Astrocyte of the cerebellum (primary cell): Measurements from ENCODE around the gene IL18.
"Not testable (repeated sequence)": the region's sequence is repeated elsewhere in the genome, so short reads cannot be mapped to it uniquely, and the experiment has no call there.

Experiments used
- DNase-seq: peaks from one replicate; pipeline ENCODE4 v3.0.0-alpha.2; 2011; ENCODE audit warnings: low read depth
- H3K4me3 ChIP-seq: 2 replicates; pipeline ENCODE4 v1.5.1; 2011; ENCODE audit warnings: mild to moderate bottlenecking, low read depth, low read length, moderate library complexity
- in situ Hi-C: cut with HindIII; loops from 2 replicates; pipeline ENCODE4 v1.10.0; 2017; ENCODE audit warnings: low sequenced_read_pairs
- TF ChIP-seq, protein P1 (sequence below): IDR thresholded peaks from 2 replicates; pipeline ENCODE4 v1.5.1; 2012; ENCODE audit warnings: low read length, low read depth, moderate library complexity, mild to moderate bottlenecking; ENCODE audit errors: missing control alignments

IL18 gene

DNA sequence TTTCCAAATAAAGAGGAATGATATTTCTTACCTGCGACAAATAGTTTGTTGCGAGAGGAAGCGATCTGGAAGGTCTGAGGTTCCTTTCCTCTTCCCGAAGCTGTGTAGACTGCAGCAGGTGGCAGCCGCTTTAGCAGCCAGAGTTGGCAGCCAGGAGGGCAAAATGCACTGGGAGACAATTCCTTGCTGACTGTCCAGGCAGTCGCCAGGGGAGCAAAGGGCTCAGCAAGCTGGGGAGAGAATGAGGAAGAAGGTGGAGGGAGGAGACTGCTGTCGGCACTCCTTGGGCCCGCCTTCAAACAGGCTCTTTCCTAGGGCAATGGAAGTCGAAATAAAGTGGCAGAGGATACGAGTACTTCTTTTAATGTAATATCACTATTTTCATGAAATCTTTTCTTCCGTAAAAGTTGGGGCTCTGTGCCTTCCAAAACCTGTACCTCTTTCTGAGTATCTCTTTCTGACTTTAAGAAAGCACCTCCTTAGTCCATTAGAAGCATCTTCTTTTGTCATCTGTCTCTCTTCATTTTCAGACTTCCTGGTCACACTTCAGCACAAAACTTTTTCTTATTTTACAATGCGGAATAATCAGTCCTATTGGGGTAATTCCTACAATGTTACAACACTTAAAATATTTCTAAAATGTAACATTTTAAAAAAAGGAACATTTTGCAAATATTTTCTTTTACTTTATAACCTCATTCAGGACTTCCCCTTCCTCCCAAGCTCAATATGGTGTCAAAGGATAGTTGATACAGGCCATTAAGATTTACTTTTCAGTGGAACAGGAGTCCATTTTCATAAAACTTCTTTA is at the start of gene IL18:
Gene IL18 (minus strand): TSS at position 220 of the 811 bp plus-strand sequence. CDS start 9,041 bp downstream, outside the sequence.
- no peak for DNase-seq
- TF ChIP-seq, protein P1, sequence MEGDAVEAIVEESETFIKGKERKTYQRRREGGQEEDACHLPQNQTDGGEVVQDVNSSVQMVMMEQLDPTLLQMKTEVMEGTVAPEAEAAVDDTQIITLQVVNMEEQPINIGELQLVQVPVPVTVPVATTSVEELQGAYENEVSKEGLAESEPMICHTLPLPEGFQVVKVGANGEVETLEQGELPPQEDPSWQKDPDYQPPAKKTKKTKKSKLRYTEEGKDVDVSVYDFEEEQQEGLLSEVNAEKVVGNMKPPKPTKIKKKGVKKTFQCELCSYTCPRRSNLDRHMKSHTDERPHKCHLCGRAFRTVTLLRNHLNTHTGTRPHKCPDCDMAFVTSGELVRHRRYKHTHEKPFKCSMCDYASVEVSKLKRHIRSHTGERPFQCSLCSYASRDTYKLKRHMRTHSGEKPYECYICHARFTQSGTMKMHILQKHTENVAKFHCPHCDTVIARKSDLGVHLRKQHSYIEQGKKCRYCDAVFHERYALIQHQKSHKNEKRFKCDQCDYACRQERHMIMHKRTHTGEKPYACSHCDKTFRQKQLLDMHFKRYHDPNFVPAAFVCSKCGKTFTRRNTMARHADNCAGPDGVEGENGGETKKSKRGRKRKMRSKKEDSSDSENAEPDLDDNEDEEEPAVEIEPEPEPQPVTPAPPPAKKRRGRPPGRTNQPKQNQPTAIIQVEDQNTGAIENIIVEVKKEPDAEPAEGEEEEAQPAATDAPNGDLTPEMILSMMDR: no peak
- H3K4me3 ChIP-seq: no peak within 1 kb of the TSS
- in situ Hi-C loops: no loop called here

DNA sequence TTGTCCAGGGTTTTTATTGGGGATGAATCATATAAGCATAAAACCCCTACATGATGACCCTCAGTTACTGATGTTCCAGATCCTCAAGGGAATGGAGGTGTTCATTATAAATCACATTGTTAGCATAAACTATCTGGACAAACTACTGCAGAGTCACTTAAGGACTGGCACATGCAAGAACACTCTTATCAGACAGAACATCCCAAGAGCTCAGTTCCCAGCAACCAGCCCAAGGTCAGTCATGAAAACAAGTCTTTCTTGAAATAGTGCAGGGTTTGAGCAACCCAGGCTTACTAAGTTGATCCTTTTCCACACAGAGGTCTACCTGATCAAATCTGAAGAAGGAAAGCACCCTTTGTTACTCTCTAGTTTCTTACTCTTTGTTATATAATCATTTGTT is 48.8 kb upstream of the IL18 start:
- in situ Hi-C loops: no loop called here

DNA sequence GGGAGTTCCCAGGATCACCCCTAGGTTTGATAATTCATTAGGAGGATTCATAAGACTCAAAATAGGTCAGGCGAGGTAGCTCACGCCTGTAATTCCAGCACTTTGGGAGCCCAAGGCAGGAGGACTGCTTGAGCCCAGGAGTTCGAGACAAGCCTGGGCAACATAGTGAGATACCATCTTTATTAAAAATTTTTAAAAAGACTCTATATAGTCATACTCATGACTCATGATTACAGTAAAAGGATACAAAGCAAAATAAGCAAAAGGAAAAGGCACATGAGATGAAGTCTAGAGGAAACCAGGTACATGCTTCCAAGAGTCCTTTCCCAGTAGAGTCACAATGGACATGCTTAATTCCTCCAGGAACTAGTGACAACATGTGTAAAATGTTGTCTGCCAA is 48.4 kb upstream of the IL18 start:
- TF ChIP-seq, protein P1: no peak
- in situ Hi-C loops: no loop called here
- H3K4me3 ChIP-seq: no peak overlapping the region
- DNase-seq: no peak

More for the DNA sequence above, 48.8 kb upstream of the IL18 start:
- TF ChIP-seq, protein P1: no peak
- no peak overlapping the region for H3K4me3 ChIP-seq
- DNase-seq: no peak

DNA sequence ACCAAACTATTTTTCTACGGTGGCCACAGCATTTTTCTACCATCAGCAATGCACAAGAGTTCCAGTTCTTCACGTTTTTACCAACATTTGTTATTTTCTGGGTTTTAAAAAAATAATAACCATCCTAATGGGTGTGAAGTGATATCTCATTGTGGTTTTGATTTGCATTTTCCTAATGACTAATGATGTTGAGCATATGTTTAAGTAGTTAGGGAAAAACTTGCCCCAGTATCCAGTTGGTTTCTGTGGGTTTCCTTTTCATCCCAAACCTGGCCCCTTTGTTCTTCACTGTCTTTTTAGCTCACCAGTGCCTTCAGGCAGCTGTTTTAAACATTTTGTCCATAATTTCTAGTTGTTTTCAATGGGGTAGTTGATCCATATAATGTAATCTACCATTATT is 47.6 kb upstream of the IL18 start:
- in situ Hi-C loops: no loop called here
- TF ChIP-seq, protein P1: no peak
- H3K4me3 ChIP-seq: no peak overlapping the region
- no peak for DNase-seq

DNA sequence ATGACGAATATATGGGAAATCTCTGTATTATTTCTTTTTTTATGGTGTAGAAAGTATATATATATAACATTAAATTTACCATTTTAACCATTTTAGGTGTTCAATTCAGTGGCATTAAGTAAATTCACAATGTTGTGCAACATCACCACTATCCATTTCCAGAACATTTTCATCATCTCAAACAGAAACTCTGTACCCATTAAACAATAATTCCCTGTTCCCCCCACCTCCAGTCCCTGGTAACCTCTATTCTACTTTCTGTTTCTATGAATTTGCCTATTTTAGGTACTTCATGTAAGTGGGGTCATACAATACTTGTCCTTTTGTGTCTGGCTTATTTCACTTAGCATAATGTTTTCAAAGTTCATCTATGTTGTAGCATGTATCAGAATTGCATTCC is 47.0 kb upstream of the IL18 start:
- H3K4me3 ChIP-seq: no peak overlapping the region
- in situ Hi-C loops: no loop called here
- TF ChIP-seq, protein P1: no peak
- no peak for DNase-seq

DNA sequence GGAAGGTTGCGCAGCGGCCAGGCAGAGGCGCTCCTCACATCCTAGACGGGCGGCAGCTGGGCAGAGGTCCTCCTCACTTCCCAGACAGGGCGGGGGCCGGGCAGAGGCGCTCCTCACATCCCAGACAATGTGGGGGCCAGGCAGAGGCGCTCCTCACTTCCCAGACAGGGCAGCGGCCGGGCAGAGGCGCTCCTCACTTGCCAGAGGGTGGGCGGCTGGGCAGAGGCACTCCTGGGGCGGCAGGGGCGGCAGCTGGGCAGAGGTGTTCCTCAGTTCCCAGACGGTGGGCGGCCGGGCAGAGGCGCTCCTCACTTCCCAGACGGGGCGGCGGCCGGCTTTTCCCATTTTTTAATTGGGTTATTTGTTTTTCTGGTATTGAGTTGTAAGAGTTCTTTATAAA is 42.2 kb upstream of the IL18 start:
- in situ Hi-C loops: no loop called here
- DNase-seq: no peak
- TF ChIP-seq, protein P1: no peak
- no peak overlapping the region for H3K4me3 ChIP-seq

DNA sequence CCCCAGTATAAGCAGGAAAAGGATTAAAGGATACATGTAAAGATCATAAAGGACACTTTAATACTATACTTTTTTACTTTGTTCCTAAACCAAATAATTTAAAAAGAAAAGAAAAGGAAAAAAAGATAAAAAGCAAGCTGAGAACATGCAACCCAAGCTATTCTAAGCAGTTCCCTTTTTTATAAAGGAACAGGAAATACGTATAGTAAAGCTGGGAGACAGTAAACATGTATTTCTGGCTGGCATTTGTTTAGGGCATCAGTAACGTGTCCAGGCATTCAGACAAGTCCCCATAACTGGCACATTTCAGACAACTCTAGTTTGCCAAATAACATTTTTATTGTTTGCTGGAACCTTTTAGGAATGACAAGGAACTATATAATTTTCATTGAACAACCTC is 36.4 kb upstream of the IL18 start:
- TF ChIP-seq, protein P1: no peak
- in situ Hi-C loops: no loop called here
- DNase-seq: no peak
- no peak overlapping the region for H3K4me3 ChIP-seq

DNA sequence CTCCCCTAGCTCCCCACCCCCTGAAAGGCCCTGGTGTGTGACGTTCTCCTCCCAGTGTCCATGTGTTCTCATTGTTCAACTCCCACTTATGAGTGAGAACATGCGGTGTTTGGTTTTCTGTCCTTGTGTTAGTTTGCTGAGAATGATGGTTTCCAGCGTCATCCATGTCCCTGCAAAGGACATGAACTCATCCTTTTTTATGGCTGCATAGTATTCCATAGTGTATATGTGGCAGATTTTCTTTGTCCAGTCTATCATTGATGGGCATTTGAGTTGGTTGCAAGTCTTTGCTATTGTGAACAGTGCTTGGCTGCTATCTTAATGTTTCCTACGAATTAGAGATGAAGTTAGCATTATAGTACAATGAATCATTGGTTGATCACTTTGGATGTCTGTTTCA is 35.2 kb upstream of the IL18 start:
- in situ Hi-C loops, H3K4me3 ChIP-seq, DNase-seq: not testable (repeated sequence)
